Astrocyte of the cerebellum (primary cell): ENCODE results near the gene BZW1.
"Not testable (repeated sequence)": the region's sequence is repeated elsewhere in the genome, so short reads cannot be mapped to it uniquely, and the experiment has no call there.

ENCODE experiments used
- DNase-seq: peaks from one replicate; pipeline ENCODE4 v3.0.0-alpha.2; 2011; ENCODE audit warnings: low read depth
- H3K4me3 ChIP-seq: 2 replicates; pipeline ENCODE4 v1.5.1; 2011; ENCODE audit warnings: mild to moderate bottlenecking, low read depth, low read length, moderate library complexity
- in situ Hi-C: cut with HindIII; loops from 2 replicates; pipeline ENCODE4 v1.10.0; 2017; ENCODE audit warnings: low sequenced_read_pairs
- TF ChIP-seq, protein P1 (sequence below): IDR thresholded peaks from 2 replicates; pipeline ENCODE4 v1.5.1; 2012; ENCODE audit warnings: low read length, low read depth, moderate library complexity, mild to moderate bottlenecking; ENCODE audit errors: missing control alignments

BZW1 gene

GRCh38 chr2:200812122-200813022, 662 bp downstream of the BZW1 start:
- in situ Hi-C loops = no loop called here
- DNase-seq = no peak
- TF ChIP-seq, protein P1, sequence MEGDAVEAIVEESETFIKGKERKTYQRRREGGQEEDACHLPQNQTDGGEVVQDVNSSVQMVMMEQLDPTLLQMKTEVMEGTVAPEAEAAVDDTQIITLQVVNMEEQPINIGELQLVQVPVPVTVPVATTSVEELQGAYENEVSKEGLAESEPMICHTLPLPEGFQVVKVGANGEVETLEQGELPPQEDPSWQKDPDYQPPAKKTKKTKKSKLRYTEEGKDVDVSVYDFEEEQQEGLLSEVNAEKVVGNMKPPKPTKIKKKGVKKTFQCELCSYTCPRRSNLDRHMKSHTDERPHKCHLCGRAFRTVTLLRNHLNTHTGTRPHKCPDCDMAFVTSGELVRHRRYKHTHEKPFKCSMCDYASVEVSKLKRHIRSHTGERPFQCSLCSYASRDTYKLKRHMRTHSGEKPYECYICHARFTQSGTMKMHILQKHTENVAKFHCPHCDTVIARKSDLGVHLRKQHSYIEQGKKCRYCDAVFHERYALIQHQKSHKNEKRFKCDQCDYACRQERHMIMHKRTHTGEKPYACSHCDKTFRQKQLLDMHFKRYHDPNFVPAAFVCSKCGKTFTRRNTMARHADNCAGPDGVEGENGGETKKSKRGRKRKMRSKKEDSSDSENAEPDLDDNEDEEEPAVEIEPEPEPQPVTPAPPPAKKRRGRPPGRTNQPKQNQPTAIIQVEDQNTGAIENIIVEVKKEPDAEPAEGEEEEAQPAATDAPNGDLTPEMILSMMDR = peak; percentile 15
- peak overlapping the region; percentile 78 for H3K4me3 ChIP-seq

DNA sequence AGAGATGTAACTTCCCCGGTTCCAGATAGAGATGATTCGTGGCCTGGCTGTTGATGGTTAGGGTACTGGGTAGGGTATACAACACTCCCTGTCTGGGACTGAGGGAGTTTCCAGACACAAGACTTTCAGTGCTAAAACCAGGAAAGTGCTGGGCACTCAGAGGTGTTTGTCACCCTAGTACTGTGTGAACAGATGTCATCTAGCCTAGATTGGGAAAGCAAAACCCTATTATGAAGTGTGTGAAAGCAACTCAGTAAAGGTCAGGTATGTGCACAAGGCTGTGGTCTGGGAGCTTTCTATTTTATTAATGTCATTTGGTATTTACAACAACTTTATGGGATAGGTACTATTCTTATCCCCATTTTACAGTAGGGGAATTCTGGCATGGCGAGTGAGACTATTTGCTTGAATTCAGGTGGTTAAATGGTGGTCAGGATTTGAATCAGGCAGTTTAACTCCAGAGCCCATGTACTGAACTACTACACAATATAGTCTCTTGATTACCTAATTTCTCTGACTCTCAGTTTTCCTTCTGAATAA, 2.6 kb downstream of the BZW1 start:
- TF ChIP-seq, protein P1 = no peak
- DNase-seq = no peak
- no peak overlapping the region for H3K4me3 ChIP-seq
- in situ Hi-C loops = no loop called here

DNA sequence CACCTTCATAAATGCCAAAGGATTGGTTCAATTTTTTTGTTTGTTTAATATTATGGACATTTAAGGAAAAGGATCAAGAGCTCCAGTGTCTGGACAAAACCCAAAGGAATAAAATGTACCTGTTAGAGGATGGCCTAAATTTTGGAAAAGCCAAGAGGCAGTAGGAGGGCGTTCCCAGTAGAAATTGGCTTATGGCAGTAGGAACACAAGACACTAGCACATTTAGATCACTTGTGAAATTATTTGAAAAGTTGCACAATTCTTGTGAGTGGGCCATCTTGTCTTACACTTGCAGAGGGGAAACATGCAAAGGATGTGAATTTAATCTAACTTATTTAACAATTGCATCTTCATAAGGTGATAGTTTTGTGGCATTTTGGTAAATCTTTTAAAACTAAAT, 3.2 kb downstream of the BZW1 start:
- TF ChIP-seq, protein P1 = no peak
- no peak overlapping the region for H3K4me3 ChIP-seq
- in situ Hi-C loops = no loop called here
- no peak for DNase-seq

DNA sequence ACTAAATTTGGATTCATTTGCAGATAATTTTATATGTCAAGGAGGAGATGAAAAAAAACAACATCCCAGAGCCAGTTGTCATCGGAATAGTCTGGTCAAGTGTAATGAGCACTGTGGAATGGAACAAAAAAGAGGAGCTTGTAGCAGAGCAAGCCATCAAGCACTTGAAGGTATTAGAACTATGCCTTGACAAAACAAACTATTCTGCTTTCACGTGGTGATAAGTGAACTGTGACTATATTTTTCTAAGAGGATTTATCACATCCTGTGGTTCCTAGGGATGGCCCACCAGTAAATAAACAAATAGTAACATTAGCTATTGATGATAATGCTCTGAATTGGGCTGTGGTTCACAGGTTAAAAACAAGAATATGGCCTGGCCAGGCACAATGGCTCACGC, 7.0 kb downstream of the BZW1 start:
- H3K4me3 ChIP-seq, DNase-seq, in situ Hi-C loops: not testable (repeated sequence)

DNA sequence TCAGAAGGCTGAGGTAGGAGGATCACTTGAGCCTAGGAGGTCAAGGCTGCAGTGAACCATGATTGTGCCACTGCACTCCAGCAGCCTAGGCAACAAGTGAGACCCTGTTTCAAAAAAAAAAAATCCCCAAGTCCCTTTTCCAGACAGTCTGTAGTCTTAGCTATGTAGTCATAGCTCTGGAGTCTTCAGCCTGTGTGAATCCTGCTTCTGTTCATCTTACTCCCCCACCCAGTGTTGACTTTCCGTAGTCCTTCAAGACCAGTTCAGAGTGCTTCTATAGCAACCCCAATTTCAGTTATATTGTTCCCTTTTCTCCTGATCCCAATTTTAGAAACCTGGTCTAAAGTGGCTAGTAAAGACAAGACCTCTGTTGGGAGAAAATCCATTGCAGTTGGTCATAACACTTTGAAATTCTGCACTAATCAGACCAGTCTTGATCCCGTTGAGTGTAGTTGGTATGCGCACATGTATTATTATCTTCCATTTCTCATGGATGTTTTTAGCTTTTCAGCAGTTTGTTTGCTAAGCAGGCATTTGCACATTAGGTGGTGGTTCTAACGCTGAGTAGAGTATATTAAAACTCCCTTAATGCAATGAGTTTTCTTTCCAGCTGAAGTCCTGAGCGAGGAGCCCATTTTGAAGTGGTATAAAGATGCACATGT, 9.0 kb downstream of the BZW1 start:
- no peak overlapping the region for H3K4me3 ChIP-seq
- TF ChIP-seq, protein P1 = no peak
- no peak for DNase-seq
- in situ Hi-C loops = no loop called here

DNA sequence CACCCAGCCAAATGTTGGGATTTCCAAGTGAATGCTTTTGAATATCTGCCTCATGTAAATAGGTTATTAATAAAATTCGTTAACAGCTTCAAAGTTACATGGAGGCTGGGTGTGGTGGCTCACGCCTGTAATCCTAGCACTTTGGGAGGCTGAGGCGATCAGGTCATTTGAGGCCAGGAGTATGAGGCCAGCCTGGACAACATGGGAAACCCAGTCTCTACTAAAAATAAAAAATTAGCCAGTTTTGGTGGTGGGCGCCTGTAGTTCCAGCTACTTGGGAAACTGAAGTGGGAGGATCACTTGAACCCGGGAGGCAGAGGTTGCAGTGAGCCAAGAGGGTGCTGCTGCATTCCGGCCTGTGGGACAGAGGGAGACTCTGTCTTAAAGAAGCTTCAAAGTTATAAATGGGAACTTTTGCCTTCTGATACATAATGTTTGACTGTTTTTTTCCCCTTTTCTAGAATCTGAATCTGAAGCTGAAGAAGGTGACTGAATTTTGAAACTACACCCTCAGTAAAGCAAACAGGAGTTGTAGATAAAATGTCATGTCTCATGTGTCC, 10.1 kb downstream of the BZW1 start:
- no peak overlapping the region for H3K4me3 ChIP-seq
- TF ChIP-seq, protein P1 = no peak
- no peak for DNase-seq
- in situ Hi-C loops = no loop called here
